ENCODE results near the gene TMOD1.

DNA sequence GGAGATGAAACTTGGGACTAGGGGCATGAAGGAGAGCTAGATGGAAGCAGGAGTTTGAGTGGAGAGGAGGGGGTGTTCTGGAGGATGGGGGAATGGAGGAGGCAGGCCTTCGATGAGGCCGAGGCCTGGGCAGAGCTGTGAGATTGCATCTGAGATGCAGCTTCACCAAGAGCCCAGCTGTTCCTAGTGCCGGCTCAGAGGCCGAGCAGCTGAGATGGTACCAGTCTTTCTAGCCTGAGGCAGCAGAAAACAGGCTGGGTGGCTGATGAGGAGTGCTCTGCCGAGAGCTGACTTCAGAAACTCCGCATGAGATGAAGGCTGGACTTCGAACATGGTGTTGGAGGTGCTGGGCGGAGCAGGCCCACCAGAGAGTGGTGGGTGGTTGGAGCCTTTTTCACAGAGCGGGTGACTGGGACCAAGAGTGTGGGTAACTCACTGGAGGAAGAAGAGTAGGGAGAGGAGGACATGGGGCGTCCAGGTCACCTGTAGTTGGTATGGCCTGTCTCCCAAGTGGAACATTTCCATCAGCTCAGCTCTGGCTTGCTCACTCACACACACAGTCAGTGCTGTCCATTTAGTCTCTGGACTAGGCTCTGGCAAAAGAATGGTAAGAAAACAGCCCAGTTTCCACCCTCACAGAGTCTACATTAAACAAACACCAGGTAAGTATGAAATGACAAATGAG lies 54.7 kb downstream of the TMOD1 start:
- no peak for TF ChIP-seq EZH2 (IDR thresholded peaks at IDR 0.05; ENCODE audit: insufficient read depth, poor library complexity, severe bottlenecking)
- TF ChIP-seq EZH2phosphoT487 (IDR thresholded peaks at IDR 0.05; ENCODE audit: insufficient read depth, low read depth) = no peak
